CD4-positive, alpha-beta T cell treated with Interleukin-21 for 1 hour (primary cell): ENCODE measurements around the gene OTOS.

Source experiments
- DNase-seq: peaks from one replicate; pipeline ENCODE4 v3.0.0-alpha.2; 2020

The OTOS gene

GRCh38 chr2:240166761-240167587 lies 26.5 kb upstream of the OTOS start:
- no peak for DNase-seq

- no peak for DNase-seq
Observed at GRCh38 chr2:240166191-240166590, 25.7 kb upstream of the OTOS start.

GRCh38 chr2:240165661-240166060 lies 25.2 kb upstream of the OTOS start:
- DNase-seq = no peak

GRCh38 chr2:240165034-240165433 lies 24.6 kb upstream of the OTOS start:
- DNase-seq = no peak

GRCh38 chr2:240164586-240164985 lies 24.1 kb upstream of the OTOS start:
- no peak for DNase-seq

- DNase-seq = no peak
Observed at GRCh38 chr2:240163844-240164574, 23.6 kb upstream of the OTOS start.

- no peak for DNase-seq
Observed at GRCh38 chr2:240162939-240163714, 22.7 kb upstream of the OTOS start.

GRCh38 chr2:240162531-240162930 lies 22.1 kb upstream of the OTOS start:
- DNase-seq = no peak

GRCh38 chr2:240162032-240162431 lies 21.6 kb upstream of the OTOS start:
- no peak for DNase-seq

GRCh38 chr2:240161087-240161750 lies 20.8 kb upstream of the OTOS start:
- DNase-seq = no peak

GRCh38 chr2:240160291-240161086 lies 20.0 kb upstream of the OTOS start:
- no peak for DNase-seq

GRCh38 chr2:240159251-240159839 lies 18.9 kb upstream of the OTOS start:
- no peak for DNase-seq

GRCh38 chr2:240157147-240157470 lies 16.7 kb upstream of the OTOS start:
- no peak for DNase-seq

- no peak for DNase-seq
Observed at GRCh38 chr2:240156435-240157146, 16.1 kb upstream of the OTOS start.

GRCh38 chr2:240155745-240156390 lies 15.4 kb upstream of the OTOS start:
- DNase-seq = no peak

GRCh38 chr2:240155048-240155744 lies 14.7 kb upstream of the OTOS start:
- DNase-seq = no peak

- DNase-seq = no peak
Observed at GRCh38 chr2:240154606-240155005, 14.1 kb upstream of the OTOS start.

GRCh38 chr2:240153418-240153817 lies 13.0 kb upstream of the OTOS start:
- DNase-seq = no peak

- no peak for DNase-seq
Observed at GRCh38 chr2:240151477-240152031, 11.1 kb upstream of the OTOS start.
